Activated T-helper 1 cell treated with Interleukin-2 at 50 U/mL for 16 hours (primary cell): ENCODE results near the gene NOS1AP.

Source experiments
- DNase-seq: peaks from one replicate; pipeline ENCODE4 v3.0.0-alpha.2; 2020; ENCODE audit warnings: low read depth

Gene NOS1AP

GRCh38 chr1:162256287-162256686, 186.8 kb downstream of the NOS1AP start:
- DNase-seq: no peak

- DNase-seq: no peak
Measured at GRCh38 chr1:162258394-162258793, 188.9 kb downstream of the NOS1AP start.

DNA sequence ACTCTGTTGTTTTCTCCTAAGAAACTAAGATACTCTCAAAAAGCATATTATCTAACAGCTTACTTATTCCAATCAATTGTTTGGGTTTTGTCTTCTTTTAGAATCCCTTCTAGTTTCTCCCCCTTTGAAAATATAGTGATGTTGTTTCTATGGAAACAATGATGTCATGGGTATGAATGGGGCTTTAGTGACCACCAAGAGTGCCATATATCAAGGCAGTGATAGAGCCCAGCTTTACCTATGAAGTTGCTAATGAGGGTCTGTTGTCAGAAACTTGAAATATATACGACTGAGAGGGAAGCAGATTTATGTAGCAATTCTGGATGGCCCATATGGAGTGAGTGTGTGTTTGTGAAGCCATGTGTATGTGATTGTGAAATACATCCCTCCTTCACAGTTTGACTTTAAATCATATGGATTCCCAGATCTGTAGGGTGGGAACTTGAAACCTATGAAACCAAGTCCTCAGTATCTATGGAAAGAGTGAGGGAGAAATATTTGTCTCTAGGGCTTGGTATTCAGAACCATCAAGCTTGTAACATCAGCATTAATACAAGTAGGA, 190.5 kb downstream of the NOS1AP start:
- no peak for DNase-seq

- no peak for DNase-seq
Measured at GRCh38 chr1:162264108-162264507, 194.6 kb downstream of the NOS1AP start.

- no peak for DNase-seq
Measured at GRCh38 chr1:162265983-162266382, 196.5 kb downstream of the NOS1AP start.

DNA sequence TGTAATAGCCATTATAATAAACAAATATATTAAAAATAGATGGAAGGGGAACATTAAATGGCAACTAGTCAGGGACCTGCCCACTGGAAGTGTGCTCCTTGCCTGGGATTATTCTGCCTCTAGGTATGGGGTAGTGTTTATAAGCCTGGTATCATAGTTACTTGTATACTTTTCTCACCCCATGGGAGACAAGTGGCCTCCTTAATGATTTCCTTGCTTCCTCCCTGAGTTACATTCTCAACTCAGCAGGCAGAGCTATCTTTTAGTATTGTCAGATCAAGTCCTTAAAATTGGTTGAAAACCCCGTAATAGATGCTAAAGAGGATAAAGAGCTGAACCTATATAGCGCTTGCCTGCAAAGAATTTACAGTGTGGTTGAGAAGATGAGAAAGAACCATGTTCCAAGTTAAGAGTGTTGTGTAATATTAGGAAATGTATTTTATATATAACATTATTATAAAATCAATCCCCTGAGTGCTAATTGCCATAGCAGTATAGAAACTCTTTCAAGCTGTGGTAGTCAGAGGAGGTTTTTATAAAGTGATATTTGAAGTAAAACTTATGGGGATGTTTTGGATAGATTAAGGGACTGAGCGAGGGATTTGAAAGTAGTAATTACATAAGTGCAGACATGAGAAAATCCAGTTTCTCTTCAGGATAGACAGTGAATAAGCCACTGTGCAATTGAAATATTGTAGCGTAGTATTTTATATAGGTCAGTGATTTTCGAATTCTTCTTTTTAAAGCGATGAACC, 200.7 kb downstream of the NOS1AP start:
- no peak for DNase-seq

DNA sequence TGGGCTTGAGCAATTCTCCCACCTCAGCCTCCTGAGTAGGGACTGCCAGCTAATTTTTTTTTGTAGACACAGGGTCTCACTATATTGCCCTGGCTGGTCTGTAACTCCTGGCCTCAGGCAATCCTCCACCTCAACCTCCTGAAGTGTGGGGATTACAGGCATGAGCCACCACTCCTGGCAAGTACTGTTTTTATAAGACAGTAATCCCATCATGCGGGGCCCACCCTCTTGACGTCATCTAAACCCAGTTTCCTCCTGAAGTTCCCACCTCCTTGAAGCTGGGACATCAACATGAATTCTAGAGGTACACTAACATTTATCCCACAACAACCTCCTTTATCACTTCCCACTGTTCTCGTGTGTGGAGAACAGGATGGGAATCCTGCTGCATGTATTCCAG, 202.5 kb downstream of the NOS1AP start:
- no peak for DNase-seq

DNA sequence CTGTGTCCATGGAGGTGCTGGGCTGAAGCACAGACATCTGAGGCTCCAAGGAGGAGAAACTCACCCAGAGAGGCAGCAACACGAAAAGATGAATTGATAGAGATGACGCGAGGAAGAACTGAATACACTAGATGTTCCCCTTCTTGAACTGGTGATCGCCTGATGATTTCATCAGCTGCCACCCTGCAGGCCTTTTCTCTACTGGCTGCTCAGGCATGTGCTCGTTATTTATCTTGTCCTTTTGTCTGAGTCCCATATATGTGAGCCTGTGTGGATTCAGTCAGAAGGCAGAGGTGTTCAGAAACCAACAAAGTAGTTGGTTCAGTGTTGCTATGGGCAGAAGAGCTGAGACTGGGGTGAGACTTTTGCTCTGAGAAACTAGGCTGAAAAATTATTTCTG, 202.9 kb downstream of the NOS1AP start:
- DNase-seq: no peak

DNA sequence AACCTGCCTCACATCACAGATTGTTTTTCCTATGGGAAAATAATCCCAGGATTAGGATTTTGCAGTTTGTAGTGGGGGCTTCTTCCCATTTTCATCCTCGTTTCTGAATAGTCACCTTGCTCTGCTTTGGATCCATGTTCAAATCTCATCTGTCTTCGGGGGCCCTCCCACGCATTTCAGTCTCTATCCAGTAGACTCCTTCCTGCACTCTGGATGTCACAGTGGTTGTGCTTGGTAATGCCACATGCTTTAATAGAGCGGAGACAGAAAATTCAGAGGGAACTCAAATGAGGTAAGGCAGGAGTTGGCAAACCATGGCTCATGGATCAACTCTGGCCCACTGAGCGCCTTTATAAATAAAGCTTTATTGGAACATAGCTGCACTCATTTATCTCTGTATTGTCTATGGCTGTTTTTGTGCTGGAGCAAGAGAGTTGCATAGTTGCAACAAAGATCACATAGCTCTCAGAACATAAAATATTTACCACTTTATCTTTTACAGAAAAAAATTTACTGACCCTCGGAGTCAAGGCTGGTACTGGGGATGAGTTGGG, 206.2 kb downstream of the NOS1AP start:
- no peak for DNase-seq

DNA sequence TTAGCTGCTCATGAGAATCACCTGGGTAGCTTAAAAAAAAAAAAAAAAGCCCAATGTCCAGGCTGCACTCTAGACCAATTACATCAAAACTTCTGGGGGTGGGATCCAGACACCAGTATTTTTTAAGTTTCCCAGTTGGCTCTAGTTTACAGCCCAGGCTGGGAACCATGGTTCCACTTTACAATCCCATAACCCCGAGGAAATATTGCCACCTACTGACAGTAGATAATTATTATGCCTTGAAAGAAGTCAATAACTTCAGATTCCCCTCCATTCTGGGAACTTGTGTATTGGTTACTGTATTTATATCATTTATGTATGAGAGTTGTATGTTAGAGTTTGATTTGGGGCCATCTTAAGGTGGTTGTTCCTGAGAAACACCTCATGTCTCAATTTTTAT, 207.0 kb downstream of the NOS1AP start:
- DNase-seq: no peak

GRCh38 chr1:162279136-162279498, 209.6 kb downstream of the NOS1AP start:
- DNase-seq: no peak

DNA sequence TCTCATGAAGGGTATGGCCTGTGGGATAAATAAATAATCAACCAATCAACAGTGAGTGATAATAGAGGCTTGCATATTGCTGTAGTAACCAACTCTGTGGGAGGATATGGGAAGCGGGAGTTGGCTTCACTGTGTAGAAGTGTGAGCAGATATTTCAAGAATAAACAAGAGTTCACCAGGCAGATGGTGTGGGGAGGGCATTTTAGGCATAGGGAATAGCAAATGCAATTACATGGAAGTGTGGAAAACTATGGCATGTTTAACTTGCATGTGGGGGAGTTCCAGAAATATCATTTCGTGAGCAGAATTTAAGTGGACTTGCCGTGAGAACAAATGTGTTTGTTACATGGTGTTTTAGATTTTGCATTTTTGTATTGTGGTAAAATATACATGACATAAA, 211.9 kb downstream of the NOS1AP start:
- DNase-seq: no peak

- no peak for DNase-seq
Measured at GRCh38 chr1:162283657-162284056, 214.2 kb downstream of the NOS1AP start.

- DNase-seq: no peak
Measured at GRCh38 chr1:162284206-162284955, 214.9 kb downstream of the NOS1AP start.

- no peak for DNase-seq
Measured at GRCh38 chr1:162285149-162285561, 215.7 kb downstream of the NOS1AP start.

GRCh38 chr1:162291000-162291399, 221.5 kb downstream of the NOS1AP start:
- no peak for DNase-seq

- no peak for DNase-seq
Measured at GRCh38 chr1:162292422-162292849, 222.9 kb downstream of the NOS1AP start.

GRCh38 chr1:162293073-162293692, 223.7 kb downstream of the NOS1AP start:
- DNase-seq: no peak

DNA sequence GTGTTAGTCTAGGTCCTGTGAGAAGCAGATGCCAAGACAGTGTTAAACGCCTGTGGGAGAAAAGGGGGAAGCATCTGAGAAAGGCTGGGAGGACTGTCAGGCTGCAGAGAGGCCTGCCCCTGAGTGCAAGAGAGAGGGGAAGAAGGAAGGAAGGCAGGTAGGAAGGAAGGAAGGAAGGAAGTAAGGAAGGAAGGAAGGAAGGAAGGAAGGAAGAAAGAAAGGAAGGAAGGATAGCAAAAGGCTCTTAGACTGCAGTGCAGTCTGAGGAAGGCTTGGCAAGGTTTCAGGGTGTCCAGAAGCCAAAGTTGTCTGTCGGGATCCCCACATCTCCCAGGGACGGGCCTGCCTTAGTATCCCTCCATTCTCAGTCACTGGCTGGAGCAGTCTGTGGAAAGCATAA, 224.5 kb downstream of the NOS1AP start:
- DNase-seq: no peak

- DNase-seq: no peak
Measured at GRCh38 chr1:162297208-162297607, 227.7 kb downstream of the NOS1AP start.

GRCh38 chr1:162298266-162298665, 228.8 kb downstream of the NOS1AP start:
- DNase-seq: no peak

DNA sequence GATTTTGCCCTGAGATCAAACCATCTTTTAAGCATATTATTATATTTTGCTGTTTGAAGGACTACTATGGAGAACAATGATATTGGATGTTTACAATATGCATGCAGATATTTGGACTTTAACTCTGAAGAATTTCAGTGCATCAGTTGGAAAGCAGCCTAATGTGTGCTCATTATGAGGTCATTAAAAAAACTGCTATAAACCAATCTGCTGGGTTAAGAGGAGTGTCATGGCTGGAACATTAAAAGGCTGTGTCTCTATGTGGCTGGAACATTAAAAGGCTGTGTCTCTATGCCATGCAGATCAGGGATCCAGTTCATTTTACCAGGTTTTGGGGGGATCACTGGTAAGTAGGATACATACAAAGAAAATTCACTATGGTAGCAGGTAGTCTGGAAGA, 229.5 kb downstream of the NOS1AP start:
- no peak for DNase-seq
